ENCODE results near the gene PPARG. TPM values are rescaled to one million over a fixed set of nuclear protein-coding genes. Genes with fewer than 3 reads are reported as not detected.

Gene PPARG
- total and polyA plus RNA-seq, 10 of the 15 experiments (the other 5 are each of a cell fraction or from before 2014, with no cell fraction given) = 0.06 to 0.86 (median 0.12) TPM; not detected in 5

DNA sequence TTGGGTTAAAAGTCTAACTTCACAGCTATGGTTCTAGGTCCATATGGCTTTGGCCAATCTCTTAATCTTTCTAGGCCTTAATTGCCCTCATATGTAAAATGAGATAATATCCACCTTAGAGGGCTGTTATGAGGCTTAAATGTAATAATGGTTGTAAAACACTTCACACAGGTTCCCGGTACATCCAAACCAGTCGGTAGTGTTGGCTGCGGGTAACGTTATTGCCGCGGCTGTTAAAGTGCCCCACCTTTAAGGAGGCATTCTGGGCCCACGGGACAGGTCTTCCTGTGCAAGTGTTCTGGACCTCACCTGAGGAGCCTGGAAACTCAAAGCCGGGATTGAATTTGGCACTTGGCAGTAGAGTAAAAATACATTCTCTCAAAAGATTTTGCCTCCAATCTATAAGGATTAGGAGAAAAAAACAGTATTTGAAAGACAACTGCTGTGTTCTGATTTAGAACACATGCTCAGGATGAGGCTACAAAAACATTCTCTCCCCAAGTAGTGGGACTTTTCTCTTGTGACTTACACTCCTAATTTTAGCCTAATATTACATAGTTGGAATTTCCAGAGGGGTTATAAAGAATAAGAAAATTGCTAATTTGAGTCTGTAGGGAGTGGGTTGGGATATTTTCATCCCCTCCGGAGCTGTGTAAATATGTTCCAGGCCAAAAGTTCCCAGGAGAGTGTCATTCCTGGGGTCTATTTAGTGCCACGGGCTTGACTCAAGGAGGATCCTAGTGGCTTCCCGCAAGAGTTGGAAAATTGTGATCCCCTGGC lies 150.5 kb downstream of the PPARG start:
- Histone ChIP-seq H3K4me2 (ENCODE audit: control insufficient read depth, insufficient read depth) (no peak overlapping the region), H3K27ac (ENCODE audit: control insufficient read depth, insufficient read depth) (no peak overlapping the region), H3K9ac (ENCODE audit: control insufficient read depth, insufficient read depth, low read length) (no peak overlapping the region), H3K79me2 (ENCODE audit: control insufficient read depth, insufficient read depth, low read length) (no peaks in the 10 kb centered on the region), H3K9me3 (replicated peaks; ENCODE audit: control insufficient read depth, insufficient read depth, low read length) (no peaks in the 10 kb centered on the region), H3K27me3 (replicated peaks in 1 of 2; ENCODE audit: control insufficient read depth in 2 of 2, insufficient read depth in 2 of 2, low read length in 1 of 2) (peaks cover 3 to 4% of the 10 kb centered on the region in 2 experiments; a peak in 3 of 4 replicates), H2AFZ (ENCODE audit: control insufficient read depth, low read depth, low read length) (no peak overlapping the region), H3K36me3 (ENCODE audit: control insufficient read depth in 2 of 2, insufficient read depth in 2 of 2, low read length in 1 of 2) (no peaks in the 10 kb centered on the region), H4K20me1 (ENCODE audit: control insufficient read depth, insufficient read depth) (no peaks in the 10 kb centered on the region), H3K4me3 (no peak overlapping the region), H3K4me1 (ENCODE audit: control insufficient read depth, insufficient read depth, low read length) (no peaks in the 10 kb centered on the region)
- no TSS peak for BruUV-seq (replicated peaks)
- DNase-seq (ENCODE audit: low read depth, low spot score) = no peak
- ATAC-seq = no peak
- ChIA-PET SMC1A (ENCODE audit: uncharacterized antibody, unreplicated experiment) (no interaction called here), RAD21 (ENCODE audit: unreplicated experiment) (no interaction called here), CTCF (interaction anchor here (1.2 kb wide), 1 partner anchor 10 kb away, joined by 3 read pairs; no protein-coding TSS in a partner anchor), POLR2A (no interaction called here)
- TF ChIP-seq HCFC1 (IDR thresholded peaks at IDR 0.05; ENCODE audit: low read length) (no peak), CHD1 (IDR thresholded peaks at IDR 0.05; ENCODE audit: low read depth, low read length) (no peak), SRF (IDR thresholded peaks at IDR 0.05; ENCODE audit: low read depth in 2 of 2, low read length in 2 of 2) (no peak), ZNF217 (IDR thresholded peaks at IDR 0.05) (no peak), CHD2 (IDR thresholded peaks at IDR 0.05; ENCODE audit: borderline replicate concordance, low read depth, low read length) (no peak), POLR2AphosphoS2 (IDR thresholded peaks at IDR 0.05; ENCODE audit: low read depth, low read length) (no peak), MYC (IDR thresholded peaks at IDR 0.05; ENCODE audit: insufficient read depth, insufficient read length, insufficient replicate concordance, low read length, severe bottlenecking) (no peak), ZBTB33 (IDR thresholded peaks at IDR 0.05) (no peak), CREM (IDR thresholded peaks at IDR 0.05; ENCODE audit: low read depth) (no peak), TAF1 (IDR thresholded peaks at IDR 0.05; ENCODE audit: borderline replicate concordance, low read depth, low read length) (no peak), POU2F2 (IDR thresholded peaks at IDR 0.05; ENCODE audit: borderline replicate concordance, low read depth, low read length) (no peak), SMAD1 (IDR thresholded peaks at IDR 0.05; ENCODE audit: low read depth, partially characterized antibody) (no peak), POLR2AphosphoS5 (IDR thresholded peaks at IDR 0.05; ENCODE audit: low read length) (no peak)
- TF ChIP-seq, protein P1, sequence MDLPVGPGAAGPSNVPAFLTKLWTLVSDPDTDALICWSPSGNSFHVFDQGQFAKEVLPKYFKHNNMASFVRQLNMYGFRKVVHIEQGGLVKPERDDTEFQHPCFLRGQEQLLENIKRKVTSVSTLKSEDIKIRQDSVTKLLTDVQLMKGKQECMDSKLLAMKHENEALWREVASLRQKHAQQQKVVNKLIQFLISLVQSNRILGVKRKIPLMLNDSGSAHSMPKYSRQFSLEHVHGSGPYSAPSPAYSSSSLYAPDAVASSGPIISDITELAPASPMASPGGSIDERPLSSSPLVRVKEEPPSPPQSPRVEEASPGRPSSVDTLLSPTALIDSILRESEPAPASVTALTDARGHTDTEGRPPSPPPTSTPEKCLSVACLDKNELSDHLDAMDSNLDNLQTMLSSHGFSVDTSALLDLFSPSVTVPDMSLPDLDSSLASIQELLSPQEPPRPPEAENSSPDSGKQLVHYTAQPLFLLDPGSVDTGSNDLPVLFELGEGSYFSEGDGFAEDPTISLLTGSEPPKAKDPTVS (IDR thresholded peaks at IDR 0.05; ENCODE audit: low read depth, low read length) = no peak
- TF ChIP-seq, protein P2, sequence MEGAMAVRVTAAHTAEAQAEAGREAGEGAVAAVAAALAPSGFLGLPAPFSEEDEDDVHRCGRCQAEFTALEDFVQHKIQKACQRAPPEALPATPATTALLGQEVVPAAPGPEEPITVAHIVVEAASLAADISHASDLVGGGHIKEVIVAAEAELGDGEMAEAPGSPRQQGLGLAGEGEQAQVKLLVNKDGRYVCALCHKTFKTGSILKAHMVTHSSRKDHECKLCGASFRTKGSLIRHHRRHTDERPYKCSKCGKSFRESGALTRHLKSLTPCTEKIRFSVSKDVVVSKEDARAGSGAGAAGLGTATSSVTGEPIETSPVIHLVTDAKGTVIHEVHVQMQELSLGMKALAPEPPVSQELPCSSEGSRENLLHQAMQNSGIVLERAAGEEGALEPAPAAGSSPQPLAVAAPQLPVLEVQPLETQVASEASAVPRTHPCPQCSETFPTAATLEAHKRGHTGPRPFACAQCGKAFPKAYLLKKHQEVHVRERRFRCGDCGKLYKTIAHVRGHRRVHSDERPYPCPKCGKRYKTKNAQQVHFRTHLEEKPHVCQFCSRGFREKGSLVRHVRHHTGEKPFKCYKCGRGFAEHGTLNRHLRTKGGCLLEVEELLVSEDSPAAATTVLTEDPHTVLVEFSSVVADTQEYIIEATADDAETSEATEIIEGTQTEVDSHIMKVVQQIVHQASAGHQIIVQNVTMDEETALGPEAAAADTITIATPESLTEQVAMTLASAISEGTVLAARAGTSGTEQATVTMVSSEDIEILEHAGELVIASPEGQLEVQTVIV (IDR thresholded peaks at IDR 0.05; ENCODE audit: borderline replicate concordance, partially characterized antibody) = no peak
- in situ Hi-C loops (cut with MboI) (no loop called here), intact Hi-C loops (cut with micrococcal nuclease; ENCODE audit: unreplicated experiment) (no loop called here)
- no peak for FAIRE-seq
- 65% methylated on average over 11 of the region's 11 CpGs for WGBS (ENCODE audit: insufficient coverage, insufficient replicate concordance, low lambda C conversion rate, missing lambda C conversion rate)
